ENCODE measurements around the gene FBXW7.

Gene FBXW7

DNA sequence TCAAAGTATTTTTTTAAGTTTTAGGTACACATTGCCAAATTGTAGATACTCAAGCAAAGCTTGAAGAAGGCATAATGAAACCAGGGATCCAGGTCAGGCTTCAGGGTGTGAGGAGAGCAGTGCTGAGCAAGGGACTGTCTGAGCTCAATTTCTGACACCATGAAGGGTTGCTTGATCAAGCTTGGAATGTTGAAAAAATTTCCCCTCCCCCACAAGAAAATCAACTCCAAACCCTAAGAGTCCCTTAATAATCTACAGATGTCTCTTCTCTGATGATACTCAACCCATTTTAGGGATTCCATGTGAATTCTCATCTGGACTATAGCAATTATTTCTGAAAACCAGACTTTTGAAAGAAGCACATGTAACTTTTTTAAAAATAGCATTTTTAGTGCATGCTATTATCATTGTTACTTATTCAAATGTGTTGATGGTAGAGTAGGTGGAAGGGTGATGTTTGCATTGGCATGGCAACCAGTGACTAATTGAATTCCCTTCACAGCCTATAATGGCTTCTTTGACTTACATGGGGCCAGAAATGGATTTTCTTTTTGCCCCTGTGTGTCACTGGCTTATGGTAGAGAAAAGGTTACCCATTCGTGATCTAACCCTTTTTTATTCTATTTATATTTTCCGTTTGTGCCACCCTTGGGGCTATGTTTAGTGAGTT, 252.0 kb downstream of the FBXW7 start:
- DNase-seq (ENCODE audit: low read depth in 2 of 2), result no peak

DNA sequence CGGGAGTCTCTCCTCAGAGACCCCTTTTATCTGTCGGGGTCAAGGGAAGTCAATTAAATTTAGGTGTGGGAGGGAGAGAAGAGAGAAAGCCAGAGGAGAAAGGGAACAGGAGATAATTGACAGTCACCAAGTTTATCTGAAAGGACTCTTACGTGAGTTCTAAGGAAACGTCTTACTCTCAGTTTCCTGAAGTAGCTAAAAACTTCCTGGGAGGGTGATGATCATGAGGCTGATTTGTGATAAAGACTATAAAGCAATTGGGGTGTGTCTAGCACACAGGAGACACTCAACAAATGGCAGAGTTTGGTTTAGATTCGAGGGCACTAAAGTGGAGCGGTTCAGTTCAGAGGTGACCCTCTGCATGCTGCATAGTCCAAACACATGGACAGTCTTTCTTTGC, 254.1 kb downstream of the FBXW7 start:
- no peak for DNase-seq (ENCODE audit: low read depth in 2 of 2)

GRCh38 chr4:152281211-152281610, 254.7 kb downstream of the FBXW7 start:
- no peak for DNase-seq (ENCODE audit: low read depth in 2 of 2)

GRCh38 chr4:152279234-152279566, 256.7 kb downstream of the FBXW7 start:
- DNase-seq (ENCODE audit: low read depth in 2 of 2), result no peak

- DNase-seq (ENCODE audit: low read depth in 2 of 2), result no peak
Measured at GRCh38 chr4:152278505-152279233, 257.2 kb downstream of the FBXW7 start.

- DNase-seq (ENCODE audit: low read depth in 2 of 2), result no peak
Measured at GRCh38 chr4:152278172-152278504, 257.8 kb downstream of the FBXW7 start.

DNA sequence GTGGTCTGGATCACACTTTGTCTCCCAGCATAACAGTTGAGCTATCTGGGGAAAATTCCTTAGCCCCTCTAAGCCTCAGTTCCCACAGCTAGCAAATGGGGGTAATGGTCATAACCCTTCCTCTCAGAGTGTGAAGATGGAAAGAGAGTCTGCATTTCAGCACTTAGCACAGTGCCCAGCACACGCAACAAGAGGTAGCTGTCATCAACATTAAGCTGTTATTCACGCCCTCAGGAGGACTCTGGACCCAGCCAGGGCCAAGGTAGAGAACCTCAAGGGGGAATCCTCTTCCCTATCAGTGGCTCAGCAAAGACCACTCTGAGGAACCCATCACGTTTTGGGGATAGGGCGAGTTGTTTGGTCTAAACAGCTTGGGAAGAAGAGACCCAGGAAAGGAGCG, 258.6 kb downstream of the FBXW7 start:
- DNase-seq (ENCODE audit: low read depth in 2 of 2), result no peak

DNA sequence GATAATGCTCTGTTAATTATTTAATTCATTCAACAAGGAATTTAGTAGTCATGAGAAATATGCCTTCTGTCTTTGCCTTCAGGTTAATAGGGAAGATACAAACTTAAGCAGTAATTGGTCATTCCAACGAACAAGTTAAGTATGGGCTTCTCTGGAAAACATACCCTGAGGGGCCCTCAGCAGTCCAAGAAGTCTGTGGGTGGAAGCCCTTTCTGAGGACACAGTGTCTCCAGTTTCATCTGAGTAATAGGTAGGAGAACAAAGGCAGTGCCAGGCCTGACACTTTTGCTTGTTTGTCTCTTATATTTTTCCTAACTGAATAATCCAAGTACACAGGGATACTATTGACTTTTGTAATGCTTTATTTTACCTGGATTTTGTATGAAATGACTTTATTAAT, 262.5 kb downstream of the FBXW7 start:
- DNase-seq (ENCODE audit: low read depth in 2 of 2), result no peak
